Stimulated activated CD8-positive, alpha-beta memory T cell treated with anti-CD3 and anti-CD28 coated beads, Interleukin-4, amount 100 ng/mL, for 1 hour (primary cell): ENCODE results near the gene DACT1.
"Not testable (repeated sequence)": the region's sequence is repeated elsewhere in the genome, so short reads cannot be mapped to it uniquely, and the experiment has no call there.

Source experiments
- DNase-seq, 2 donors: peaks; one replicate each; pipeline ENCODE4 v3.0.0-alpha.2; 2020; ENCODE audit warnings: low read depth in 2 of 2, low spot score in 1 of 2

The DACT1 gene, protein sequence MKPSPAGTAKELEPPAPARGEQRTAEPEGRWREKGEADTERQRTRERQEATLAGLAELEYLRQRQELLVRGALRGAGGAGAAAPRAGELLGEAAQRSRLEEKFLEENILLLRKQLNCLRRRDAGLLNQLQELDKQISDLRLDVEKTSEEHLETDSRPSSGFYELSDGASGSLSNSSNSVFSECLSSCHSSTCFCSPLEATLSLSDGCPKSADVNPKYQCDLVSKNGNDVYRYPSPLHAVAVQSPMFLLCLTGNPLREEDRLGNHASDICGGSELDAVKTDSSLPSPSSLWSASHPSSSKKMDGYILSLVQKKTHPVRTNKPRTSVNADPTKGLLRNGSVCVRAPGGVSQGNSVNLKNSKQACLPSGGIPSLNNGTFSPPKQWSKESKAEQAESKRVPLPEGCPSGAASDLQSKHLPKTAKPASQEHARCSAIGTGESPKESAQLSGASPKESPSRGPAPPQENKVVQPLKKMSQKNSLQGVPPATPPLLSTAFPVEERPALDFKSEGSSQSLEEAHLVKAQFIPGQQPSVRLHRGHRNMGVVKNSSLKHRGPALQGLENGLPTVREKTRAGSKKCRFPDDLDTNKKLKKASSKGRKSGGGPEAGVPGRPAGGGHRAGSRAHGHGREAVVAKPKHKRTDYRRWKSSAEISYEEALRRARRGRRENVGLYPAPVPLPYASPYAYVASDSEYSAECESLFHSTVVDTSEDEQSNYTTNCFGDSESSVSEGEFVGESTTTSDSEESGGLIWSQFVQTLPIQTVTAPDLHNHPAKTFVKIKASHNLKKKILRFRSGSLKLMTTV

DNA sequence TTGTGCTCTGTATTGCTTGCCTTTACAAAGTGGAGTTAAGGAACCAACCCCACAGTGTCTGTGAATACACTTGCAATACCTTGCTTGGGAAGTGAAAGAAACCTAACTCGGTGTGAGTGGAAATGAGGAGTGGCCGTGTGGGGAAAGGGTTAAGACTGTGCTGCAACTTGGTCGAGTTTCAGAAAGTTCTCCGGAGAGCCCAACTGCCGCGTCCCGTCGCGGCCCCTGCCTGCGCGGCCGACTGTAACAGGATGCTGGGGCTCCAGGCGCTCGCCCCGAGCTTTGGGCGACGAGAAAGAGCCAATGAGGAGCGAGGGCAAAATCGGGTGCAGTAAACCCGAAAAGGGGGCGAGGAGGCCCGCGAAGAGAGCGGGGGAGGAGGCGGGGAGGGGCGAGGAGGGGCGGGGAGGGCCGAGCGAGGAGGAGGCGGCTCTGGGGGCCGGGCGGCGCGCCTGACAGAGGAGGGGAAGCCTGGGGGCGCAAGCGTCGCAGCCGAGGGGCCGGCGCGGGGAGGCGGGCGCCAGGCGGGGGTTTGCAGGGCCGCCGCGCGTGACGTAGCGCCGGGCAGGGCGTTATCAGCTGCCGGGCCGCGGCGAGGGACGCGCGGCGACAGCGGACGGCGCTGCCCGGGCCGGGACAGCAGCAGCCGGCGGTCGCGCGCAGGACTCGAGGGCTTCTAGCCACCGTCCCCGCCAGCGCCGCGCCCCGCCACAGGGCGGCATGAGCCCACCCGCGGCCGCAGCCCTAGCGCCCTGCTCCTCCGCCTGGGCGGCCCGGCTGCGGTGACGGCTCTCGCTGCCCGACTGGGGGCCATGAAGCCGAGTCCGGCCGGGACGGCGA, at the start of gene DACT1:
DACT1 (plus strand) TSS at position 572 of the 840 bp plus-strand sequence; CDS start at position 813, 241 bp downstream.
- peak in 1 of 2 donors; percentile 9 for DNase-seq

DNA sequence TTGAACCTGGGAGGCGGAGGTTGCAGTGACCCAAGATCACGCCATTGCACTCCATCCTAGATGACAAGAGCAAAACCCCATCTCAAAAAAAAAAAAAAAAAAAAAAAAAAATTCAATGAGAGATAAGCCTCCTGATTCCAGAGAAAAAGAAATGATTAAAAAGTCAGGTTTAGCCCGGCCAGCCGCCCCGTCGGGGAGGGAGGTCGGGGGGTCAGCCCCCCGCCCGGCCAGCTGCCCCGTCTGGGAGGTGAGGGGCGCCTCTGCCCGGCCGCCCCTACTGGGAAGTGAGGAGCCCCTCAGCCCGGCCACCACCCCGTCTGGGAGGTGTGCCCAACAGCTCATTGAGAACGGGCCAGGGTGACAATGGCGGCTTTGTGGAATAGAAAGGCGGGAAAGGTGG, 49.4 kb upstream of the DACT1 start:
- not testable (repeated sequence) for DNase-seq

DNA sequence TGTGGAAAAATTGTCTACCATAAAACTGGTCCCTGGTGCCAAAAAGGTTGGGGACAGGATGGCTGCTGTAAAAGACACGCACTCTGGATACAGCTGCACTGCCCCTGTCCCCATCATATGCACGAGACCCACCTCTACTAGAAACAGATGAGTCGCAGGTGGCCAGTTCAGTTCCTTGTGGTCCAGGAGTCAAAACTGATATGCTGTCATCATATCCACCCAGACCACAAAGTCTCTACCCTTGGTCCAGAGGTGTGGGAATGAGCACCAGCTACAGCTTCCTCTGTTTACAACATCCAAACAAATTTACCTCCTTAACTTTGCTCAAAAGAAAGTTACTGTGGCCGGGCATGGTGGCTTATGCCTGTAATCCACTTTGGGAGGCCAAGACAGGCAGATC, 43.8 kb upstream of the DACT1 start:
- DNase-seq: no peak

GRCh38 chr14:58597041-58597440, 40.7 kb upstream of the DACT1 start:
- no peak for DNase-seq

- no peak for DNase-seq
These were observed 39.5 kb upstream of the DACT1 start for GRCh38 chr14:58598028-58598803.

DNA sequence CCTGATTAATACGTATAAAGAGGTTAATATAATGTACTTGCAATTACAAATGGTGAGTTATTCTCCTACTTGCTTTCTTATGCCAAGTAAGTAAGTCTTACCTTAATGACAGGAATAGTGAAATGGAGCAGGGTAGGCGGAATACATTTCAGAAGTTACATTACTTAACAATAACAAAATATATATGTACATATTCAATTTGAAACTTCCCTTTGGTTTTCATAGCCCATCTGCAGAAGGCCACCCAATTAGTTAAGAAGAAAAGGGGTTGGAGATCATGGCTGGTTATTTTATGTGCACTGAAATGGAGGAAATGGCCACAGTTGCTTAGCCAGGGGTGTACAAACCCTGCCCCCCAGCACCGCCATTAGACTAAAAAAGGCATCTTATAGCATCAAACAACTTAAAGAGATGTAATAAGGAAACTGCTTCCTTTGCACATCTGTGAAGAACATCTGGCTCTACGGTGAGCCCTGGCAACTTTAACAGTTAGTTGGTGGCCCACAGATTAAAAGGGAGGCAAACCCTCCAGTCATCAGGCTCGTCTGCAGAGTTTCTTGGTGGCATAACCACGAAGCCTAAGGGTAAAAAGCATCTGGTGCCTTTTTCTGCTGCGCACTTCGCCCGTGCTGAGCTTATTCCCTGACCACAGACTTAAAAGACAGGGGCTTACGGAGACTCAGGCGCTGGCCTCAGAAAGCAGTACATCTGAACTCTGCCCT, 38.8 kb upstream of the DACT1 start:
- no peak for DNase-seq

DNA sequence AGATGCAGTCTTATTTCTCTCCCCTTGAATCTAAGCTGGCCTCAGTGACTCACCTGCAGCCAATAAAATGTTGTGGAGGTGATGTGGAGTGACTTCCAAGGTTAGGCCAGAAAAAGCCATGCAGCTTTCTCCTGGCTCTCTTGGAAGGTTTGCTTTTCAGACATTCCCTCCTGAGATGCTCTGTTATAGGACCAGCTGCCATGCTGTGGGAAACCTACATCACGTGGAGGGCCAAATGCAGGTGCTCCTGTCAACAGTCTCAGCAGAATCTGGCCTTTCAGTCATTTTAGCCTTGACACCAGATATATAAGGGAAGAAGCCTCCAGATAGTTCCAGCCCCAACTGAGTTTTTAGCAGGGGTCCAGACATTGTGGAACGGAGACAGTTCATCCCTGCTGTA, 38.1 kb upstream of the DACT1 start:
- no peak for DNase-seq

DNA sequence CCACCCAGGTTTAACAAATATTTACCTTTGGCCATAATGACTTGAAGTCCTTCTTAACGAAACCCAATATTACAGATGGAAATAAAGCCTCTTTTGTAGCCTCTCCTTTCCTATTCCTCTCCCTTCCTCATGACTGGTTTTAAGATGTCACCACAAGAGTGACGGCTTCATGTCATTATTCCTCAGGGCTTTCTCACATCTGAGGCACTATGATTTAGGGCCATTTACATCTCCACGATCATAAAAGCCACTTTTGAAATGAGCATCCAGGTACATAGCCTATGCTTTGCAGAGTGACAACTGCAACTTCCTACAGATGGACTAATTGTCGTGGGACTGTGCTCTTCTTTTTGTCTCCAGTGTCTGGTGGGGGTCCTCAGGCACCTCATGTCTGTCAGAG, 32.3 kb upstream of the DACT1 start:
- DNase-seq: no peak

- DNase-seq: no peak
These were observed 30.4 kb upstream of the DACT1 start for GRCh38 chr14:58607131-58607951.

DNA sequence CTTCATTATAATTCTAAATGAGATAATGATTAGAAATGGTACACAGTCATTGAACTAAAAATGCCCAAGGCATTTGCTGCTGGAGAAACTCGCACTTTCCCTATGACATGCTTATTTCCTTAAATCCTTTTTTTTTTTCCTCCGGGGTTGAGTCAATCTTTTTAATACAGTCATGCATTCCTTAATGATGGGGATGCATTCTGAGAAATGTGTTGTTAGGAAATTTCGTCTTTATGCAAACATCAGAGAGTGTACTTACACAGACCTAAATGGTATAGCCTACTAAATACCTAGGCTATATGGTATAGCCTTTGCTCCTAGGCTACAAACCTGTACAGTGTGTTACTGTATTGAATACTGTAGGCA, 29.8 kb upstream of the DACT1 start:
- DNase-seq: no peak

DNA sequence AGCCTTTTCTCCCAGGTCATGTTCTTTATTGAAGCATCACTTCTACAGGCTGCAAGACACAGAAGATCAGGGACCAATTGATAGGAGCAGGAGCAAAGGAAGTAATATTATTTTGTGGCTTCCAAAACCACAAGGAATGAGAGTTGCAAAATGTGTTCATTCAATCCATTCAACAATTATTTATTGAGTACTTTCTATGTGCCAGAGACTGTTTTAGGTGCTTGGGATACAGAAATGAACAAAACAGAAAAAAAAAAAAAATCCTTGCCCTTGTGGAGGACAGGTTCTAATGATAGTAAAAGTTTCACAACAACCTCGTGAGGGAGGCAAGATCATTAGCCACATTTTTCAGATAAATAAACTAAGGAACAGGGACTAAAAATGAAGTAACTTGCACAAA, 20.1 kb upstream of the DACT1 start:
- no peak for DNase-seq

DNA sequence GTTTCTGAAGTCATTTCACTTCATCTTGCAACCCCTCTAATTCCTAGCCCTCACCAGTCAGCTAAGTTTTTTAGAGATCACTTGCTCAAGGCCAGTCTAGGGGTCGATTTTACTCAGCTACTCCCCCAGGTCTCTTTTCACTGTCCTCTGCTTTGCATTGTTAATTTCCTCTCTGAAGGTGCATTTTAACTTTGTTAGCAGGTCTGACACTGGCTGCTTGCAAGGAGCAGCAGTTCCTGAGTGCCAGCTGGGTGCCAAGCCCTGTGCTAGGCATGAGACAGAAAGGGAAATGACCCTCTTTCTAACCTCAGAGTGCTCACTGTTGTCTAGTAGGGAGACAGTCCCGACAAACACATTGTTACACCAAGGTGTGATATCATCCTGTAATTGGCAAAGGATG, 17.8 kb upstream of the DACT1 start:
- DNase-seq: no peak

DNA sequence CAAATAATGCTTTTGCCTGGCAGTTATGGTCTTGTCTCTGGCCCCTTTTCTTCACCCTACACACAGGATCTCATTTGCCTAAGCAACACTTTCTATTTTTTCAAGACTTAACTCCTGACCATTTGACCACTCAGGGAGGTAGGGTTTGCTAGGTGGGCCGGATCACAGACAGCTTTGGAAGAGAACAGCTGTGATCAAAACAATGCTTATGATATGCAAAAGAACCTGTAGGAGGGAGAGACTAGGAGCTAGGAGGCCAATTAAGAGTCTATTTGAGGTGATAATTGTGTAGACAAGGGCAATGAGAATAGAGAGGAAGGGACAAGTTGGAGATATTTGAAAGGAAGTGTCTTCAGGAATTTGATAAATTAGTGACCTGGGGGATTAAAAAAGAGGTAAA, 12.3 kb upstream of the DACT1 start:
- DNase-seq: no peak

- DNase-seq: no peak
These were observed 11.3 kb upstream of the DACT1 start for GRCh38 chr14:58626431-58626831.

- no peak for DNase-seq
These were observed 9.4 kb upstream of the DACT1 start for GRCh38 chr14:58628406-58628805.

- no peak for DNase-seq
These were observed 8.5 kb upstream of the DACT1 start for GRCh38 chr14:58629281-58629680.

DNA sequence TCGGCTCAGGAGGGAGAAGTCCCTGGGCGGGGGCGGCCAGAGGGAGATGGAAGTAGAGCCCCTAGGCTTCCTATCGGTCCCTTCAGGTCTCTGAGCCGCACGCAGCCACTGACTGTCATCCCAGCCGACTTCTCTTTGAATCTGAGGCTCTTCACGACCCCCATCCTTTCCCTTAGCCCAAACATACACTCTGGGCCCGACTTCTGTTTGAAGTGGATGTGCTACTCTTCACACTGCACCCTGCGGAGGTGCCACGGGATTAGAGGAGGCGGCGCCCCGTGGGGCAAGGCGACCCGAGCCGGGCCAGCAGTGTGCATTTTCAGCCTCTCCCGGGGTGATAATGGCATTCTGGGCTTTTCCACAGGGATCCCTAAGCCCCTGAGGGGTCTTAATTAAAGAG, 6.0 kb upstream of the DACT1 start:
- DNase-seq: no peak

- DNase-seq: no peak
These were observed 3.9 kb upstream of the DACT1 start for GRCh38 chr14:58633831-58634230.

GRCh38 chr14:58634406-58635090, 3.2 kb upstream of the DACT1 start:
- DNase-seq: no peak
